HepG2 (cell line): ENCODE measurements around the gene RASA2. TPM values are rescaled to one million over a fixed set of nuclear protein-coding genes. Genes with fewer than 3 reads are reported as not detected.

Experiments used
- AHR ChIP-seq: IDR thresholded peaks from 2 replicates; pipeline ENCODE4 v1.6.1; 2018; ENCODE audit warnings: missing genetic modification reagents, missing compliant biosample characterization
- CBX1 ChIP-seq: IDR thresholded peaks from one replicate; pipeline ENCODE4 v1.6.1; 2016; ENCODE audit warnings: antibody characterized with exemption, low read depth
- KDM2A ChIP-seq: sonication (generic); formaldehyde crosslinking; IDR thresholded peaks from 2 replicates; pipeline ENCODE4 v1.4.0; 2020; ENCODE audit warnings: low read depth, missing genetic modification reagents, borderline replicate concordance
- KLF16 ChIP-seq, 2 experiments: sonication (generic) in 1 of 2; formaldehyde crosslinking in 1 of 2; IDR thresholded peaks; 2 replicates each; pipeline versions ENCODE4 v1.6.1 to v1.8.0; 2016 to 2023; ENCODE audit warnings: missing genetic modification reagents in 2 of 2, missing compliant biosample characterization in 1 of 2
- NR2F6 ChIP-seq, 2 experiments: IDR thresholded peaks; 2 replicates each; pipeline ENCODE4 v1.6.1; 2016; ENCODE audit warnings: antibody characterized with exemption in 1 of 2, mild to moderate bottlenecking in 1 of 2
- PCBP2 ChIP-seq: fragments of 200-400 bp; formaldehyde crosslinking; optimal IDR thresholded peaks from 2 replicates; pipeline ENCODE3; 2018; ENCODE audit warnings: low read length, low read depth; ENCODE audit not compliant: poor library complexity, severe bottlenecking
- PRMT3 ChIP-seq: sonication (generic); formaldehyde crosslinking; IDR thresholded peaks from 2 replicates; pipeline ENCODE4 v1.8.1; 2022; ENCODE audit warnings: low read depth, mild to moderate bottlenecking, moderate library complexity, missing genetic modification reagents, borderline replicate concordance
- SMC3 ChIP-seq: IDR thresholded peaks from 2 replicates; pipeline ENCODE4 v1.6.1; 2011; ENCODE audit warnings: low read length, improper control_type of control experiment
- STAG1 ChIP-seq: sonication (generic); formaldehyde crosslinking; IDR thresholded peaks from 2 replicates; pipeline ENCODE4 v1.4.0; 2020; ENCODE audit warnings: missing genetic modification reagents
- ZMYM2 ChIP-seq: sonication (generic); formaldehyde crosslinking; IDR thresholded peaks from 2 replicates; pipeline ENCODE4 v1.8.0; 2022; ENCODE audit warnings: mild to moderate bottlenecking, missing genetic modification reagents
- ZNF709 ChIP-seq: sonication (generic); formaldehyde crosslinking; IDR thresholded peaks from 2 replicates; pipeline ENCODE4 v1.5.0; 2020; ENCODE audit warnings: mild to moderate bottlenecking, missing genetic modification reagents
- ZSCAN30 ChIP-seq: sonication (generic); formaldehyde crosslinking; IDR thresholded peaks from 2 replicates; pipeline ENCODE4 v1.5.0; 2020; ENCODE audit warnings: mild to moderate bottlenecking, missing genetic modification reagents
- polyA plus RNA-seq, 8 experiments: library from polyadenylated mRNA; depleted of rRNA in 3 of 8; stranded (reverse) in 7 of 8; unstranded in 1 of 8; fragments of >200 nt; fragmentation: Illumina TruSeq in 4 of 8; extraction: Trizol in 4 of 8; gene quantifications; 2 replicates each; pipeline versions ENCODE4 v1.2.1 to v1.2.3, GENCODE V29; 2011 to 2016; ENCODE audit warnings: low read depth in 4 of 8, missing spikeins in 1 of 8, mixed read lengths in 1 of 8; ENCODE audit not compliant: insufficient read depth in 1 of 8
- total RNA-seq, 5 experiments: library from RNA; depleted of rRNA; stranded (reverse); fragments of >200 nt; fragmentation: Illumina TruSeq; extraction: Trizol; gene quantifications; 2 replicates each; pipeline ENCODE4 v1.2.3, GENCODE V29; 2016; ENCODE audit warnings: low read depth in 1 of 5
- TF ChIP-seq, protein P1 (sequence below): sonication (generic); formaldehyde crosslinking; IDR thresholded peaks from 2 replicates; pipeline ENCODE4 v1.4.0; 2020; ENCODE audit warnings: missing genetic modification reagents
- TF ChIP-seq, protein P2 (sequence below): sonication (generic); formaldehyde crosslinking; IDR thresholded peaks from 2 replicates; pipeline ENCODE4 v1.8.0; 2022; ENCODE audit warnings: mild to moderate bottlenecking, missing genetic modification reagents, moderate library complexity
- TF ChIP-seq, protein P3 (sequence below): sonication (generic); IDR thresholded peaks from 2 replicates; pipeline ENCODE4 v1.6.1; 2016; ENCODE audit warnings: low read depth, borderline replicate concordance
- TF ChIP-seq, protein P4 (sequence below): IDR thresholded peaks from 2 replicates; pipeline ENCODE4 v1.6.1; 2016; ENCODE audit warnings: missing compliant biosample characterization, missing genetic modification reagents, borderline replicate concordance
- TF ChIP-seq, protein P5 (sequence below): sonication (generic); formaldehyde crosslinking; IDR thresholded peaks from 2 replicates; pipeline ENCODE4 v1.9.0; 2021; ENCODE audit warnings: missing genetic modification reagents, mild to moderate bottlenecking, borderline replicate concordance
- TF ChIP-seq, protein P6 (sequence below), 2 experiments: sonication (generic) in 1 of 2; formaldehyde crosslinking in 1 of 2; IDR thresholded peaks; 2 replicates each; pipeline versions ENCODE4 v1.5.1 to v1.6.1; 2011 to 2020; ENCODE audit warnings: borderline replicate concordance in 1 of 2, low read depth in 1 of 2, low read length in 1 of 2, mild to moderate bottlenecking in 1 of 2, missing genetic modification reagents in 1 of 2, moderate library complexity in 1 of 2

The RASA2 gene
- total and polyA plus RNA-seq, 2 of the 13 experiments (the other 11 are each of a cell fraction or from before 2014, with no cell fraction given), result 5.4 to 8.5 TPM

DNA sequence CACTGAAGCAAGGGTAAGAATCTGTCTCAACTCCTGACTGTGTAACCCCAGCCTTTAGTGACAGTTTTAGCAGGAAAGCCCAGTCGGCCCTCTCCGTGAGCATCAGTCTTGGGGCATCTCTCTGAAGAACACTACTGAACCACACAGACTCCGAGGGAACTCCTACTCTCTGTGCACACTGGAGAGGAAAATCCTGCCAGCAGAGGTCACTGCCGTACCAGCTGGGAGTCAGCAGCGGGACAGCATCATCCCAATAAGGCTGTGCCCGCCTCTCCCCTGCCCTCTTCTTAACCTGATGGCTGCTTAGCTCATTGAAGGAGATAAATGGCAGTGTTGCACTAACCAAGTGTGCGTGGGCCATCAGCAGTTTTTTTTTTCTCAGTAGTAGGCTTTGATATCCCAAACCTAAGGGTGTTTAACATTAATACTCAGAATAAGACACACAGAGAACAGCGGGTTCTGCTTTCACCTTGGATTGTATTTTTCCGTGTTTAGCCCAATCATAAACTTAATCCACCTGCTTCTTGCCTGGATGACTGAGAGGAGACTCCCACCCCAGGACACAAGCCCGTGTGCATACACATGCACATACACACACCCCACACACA, 26.6 kb upstream of the RASA2 start (continued):
- TF ChIP-seq, protein P1, sequence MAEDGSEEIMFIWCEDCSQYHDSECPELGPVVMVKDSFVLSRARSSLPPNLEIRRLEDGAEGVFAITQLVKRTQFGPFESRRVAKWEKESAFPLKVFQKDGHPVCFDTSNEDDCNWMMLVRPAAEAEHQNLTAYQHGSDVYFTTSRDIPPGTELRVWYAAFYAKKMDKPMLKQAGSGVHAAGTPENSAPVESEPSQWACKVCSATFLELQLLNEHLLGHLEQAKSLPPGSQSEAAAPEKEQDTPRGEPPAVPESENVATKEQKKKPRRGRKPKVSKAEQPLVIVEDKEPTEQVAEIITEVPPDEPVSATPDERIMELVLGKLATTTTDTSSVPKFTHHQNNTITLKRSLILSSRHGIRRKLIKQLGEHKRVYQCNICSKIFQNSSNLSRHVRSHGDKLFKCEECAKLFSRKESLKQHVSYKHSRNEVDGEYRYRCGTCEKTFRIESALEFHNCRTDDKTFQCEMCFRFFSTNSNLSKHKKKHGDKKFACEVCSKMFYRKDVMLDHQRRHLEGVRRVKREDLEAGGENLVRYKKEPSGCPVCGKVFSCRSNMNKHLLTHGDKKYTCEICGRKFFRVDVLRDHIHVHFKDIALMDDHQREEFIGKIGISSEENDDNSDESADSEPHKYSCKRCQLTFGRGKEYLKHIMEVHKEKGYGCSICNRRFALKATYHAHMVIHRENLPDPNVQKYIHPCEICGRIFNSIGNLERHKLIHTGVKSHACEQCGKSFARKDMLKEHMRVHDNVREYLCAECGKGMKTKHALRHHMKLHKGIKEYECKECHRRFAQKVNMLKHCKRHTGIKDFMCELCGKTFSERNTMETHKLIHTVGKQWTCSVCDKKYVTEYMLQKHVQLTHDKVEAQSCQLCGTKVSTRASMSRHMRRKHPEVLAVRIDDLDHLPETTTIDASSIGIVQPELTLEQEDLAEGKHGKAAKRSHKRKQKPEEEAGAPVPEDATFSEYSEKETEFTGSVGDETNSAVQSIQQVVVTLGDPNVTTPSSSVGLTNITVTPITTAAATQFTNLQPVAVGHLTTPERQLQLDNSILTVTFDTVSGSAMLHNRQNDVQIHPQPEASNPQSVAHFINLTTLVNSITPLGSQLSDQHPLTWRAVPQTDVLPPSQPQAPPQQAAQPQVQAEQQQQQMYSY (CRISPR knock-in tag), result no peak
- TF ChIP-seq ZSCAN30 (no peak), PCBP2 (no peak), NR2F6 (IDR thresholded peaks at IDR 0.05) (no peak), NR2F6 (CRISPR knock-in tag; IDR thresholded peaks at IDR 0.05) (0 out of 2 replicates have a peak, but pooled peaks have one; percentile 28), SMC3 (peak; percentile 95), AHR (CRISPR knock-in tag) (0 out of 2 replicates have a peak, but pooled peaks have one; percentile 59), KDM2A (CRISPR knock-in tag) (peak; percentile 70; the same call in 1 of the 2 replicates), STAG1 (CRISPR knock-in tag) (peak; percentile 91), ZMYM2 (CRISPR knock-in tag) (no peak), PRMT3 (CRISPR knock-in tag) (no peak), CBX1 (no peak), ZNF709 (CRISPR knock-in tag) (no peak), KLF16 (CRISPR knock-in tag; IDR thresholded peaks at IDR 0.05) (0 out of 4 replicates have a peak, but pooled peaks of 1 of the 2 experiments have one; percentile 39)
- TF ChIP-seq, protein P2, sequence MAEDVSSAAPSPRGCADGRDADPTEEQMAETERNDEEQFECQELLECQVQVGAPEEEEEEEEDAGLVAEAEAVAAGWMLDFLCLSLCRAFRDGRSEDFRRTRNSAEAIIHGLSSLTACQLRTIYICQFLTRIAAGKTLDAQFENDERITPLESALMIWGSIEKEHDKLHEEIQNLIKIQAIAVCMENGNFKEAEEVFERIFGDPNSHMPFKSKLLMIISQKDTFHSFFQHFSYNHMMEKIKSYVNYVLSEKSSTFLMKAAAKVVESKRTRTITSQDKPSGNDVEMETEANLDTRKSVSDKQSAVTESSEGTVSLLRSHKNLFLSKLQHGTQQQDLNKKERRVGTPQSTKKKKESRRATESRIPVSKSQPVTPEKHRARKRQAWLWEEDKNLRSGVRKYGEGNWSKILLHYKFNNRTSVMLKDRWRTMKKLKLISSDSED (CRISPR knock-in tag), result no peak
- TF ChIP-seq, protein P3, sequence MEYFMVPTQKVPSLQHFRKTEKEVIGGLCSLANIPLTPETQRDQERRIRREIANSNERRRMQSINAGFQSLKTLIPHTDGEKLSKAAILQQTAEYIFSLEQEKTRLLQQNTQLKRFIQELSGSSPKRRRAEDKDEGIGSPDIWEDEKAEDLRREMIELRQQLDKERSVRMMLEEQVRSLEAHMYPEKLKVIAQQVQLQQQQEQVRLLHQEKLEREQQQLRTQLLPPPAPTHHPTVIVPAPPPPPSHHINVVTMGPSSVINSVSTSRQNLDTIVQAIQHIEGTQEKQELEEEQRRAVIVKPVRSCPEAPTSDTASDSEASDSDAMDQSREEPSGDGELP, result peak; percentile 61; the same call in 1 of the 2 replicates
- TF ChIP-seq, protein P4, sequence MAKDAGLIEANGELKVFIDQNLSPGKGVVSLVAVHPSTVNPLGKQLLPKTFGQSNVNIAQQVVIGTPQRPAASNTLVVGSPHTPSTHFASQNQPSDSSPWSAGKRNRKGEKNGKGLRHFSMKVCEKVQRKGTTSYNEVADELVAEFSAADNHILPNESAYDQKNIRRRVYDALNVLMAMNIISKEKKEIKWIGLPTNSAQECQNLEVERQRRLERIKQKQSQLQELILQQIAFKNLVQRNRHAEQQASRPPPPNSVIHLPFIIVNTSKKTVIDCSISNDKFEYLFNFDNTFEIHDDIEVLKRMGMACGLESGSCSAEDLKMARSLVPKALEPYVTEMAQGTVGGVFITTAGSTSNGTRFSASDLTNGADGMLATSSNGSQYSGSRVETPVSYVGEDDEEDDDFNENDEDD (CRISPR knock-in tag), result no peak
- TF ChIP-seq, protein P5, sequence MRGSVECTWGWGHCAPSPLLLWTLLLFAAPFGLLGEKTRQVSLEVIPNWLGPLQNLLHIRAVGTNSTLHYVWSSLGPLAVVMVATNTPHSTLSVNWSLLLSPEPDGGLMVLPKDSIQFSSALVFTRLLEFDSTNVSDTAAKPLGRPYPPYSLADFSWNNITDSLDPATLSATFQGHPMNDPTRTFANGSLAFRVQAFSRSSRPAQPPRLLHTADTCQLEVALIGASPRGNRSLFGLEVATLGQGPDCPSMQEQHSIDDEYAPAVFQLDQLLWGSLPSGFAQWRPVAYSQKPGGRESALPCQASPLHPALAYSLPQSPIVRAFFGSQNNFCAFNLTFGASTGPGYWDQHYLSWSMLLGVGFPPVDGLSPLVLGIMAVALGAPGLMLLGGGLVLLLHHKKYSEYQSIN (CRISPR knock-in tag), result no peak
- TF ChIP-seq, protein P6, sequence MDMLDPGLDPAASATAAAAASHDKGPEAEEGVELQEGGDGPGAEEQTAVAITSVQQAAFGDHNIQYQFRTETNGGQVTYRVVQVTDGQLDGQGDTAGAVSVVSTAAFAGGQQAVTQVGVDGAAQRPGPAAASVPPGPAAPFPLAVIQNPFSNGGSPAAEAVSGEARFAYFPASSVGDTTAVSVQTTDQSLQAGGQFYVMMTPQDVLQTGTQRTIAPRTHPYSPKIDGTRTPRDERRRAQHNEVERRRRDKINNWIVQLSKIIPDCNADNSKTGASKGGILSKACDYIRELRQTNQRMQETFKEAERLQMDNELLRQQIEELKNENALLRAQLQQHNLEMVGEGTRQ (IDR thresholded peaks at IDR 0.05; ENCODE audit: low read depth, low read length), result no peak
- TF ChIP-seq, protein P6 (CRISPR knock-in tag; IDR thresholded peaks at IDR 0.05; ENCODE audit: borderline replicate concordance), result no peak
